Stomach (tissue), 4 donors: ENCODE measurements around the gene DOC2B.

Experiments
- EP300 ChIP-seq: sonication (generic); formaldehyde crosslinking; IDR thresholded peaks from one replicate; pipeline ENCODE4 v1.6.1; 2017; ENCODE audit warnings: antibody characterized with exemption
- POLR2A ChIP-seq, 4 donors: fragments of 450-650 bp; IDR thresholded peaks; one replicate each; pipeline ENCODE4 v1.6.1; 2016; ENCODE audit warnings: antibody characterized with exemption in 4 of 4, control low read depth in 2 of 4, mild to moderate bottlenecking in 1 of 4, moderate library complexity in 1 of 4
- POLR2AphosphoS5 ChIP-seq, 3 donors: sonication (generic); formaldehyde crosslinking; IDR thresholded peaks; one replicate each; pipeline ENCODE4 v1.6.1; 2016; ENCODE audit warnings: antibody characterized with exemption in 3 of 3
- TF ChIP-seq, protein P1 (sequence below), 7 experiments: fragments of 450-650 bp in 4 of 7; fragments of 200-600 bp in 3 of 7; sonication (generic) in 3 of 7; IDR thresholded peaks; one replicate each; pipeline ENCODE4 v1.5.1; 2016 to 2019; ENCODE audit warnings: antibody characterized with exemption in 7 of 7, control low read depth in 2 of 7, mild to moderate bottlenecking in 1 of 7

DNA sequence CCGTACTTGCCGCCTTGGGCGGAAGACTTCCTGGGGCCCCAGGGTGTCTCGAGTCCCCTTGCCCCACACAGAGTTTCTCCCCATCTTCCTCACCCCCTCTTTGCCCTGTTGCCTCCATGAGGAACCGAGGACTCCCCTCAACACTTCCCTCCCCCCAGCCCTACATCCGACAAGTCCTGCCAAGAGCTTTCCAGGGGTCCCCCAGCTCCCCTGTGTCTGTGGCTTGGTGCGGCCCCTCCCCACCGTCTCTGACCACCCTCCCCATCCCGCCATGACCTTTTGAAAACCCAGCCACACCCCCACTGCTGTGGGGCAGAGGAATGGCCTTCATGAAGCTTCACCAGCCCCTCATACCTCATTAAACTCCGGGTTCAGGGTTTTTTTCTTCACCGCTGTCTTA lies 32.7 kb downstream of the DOC2B start:
- TF ChIP-seq, protein P1, sequence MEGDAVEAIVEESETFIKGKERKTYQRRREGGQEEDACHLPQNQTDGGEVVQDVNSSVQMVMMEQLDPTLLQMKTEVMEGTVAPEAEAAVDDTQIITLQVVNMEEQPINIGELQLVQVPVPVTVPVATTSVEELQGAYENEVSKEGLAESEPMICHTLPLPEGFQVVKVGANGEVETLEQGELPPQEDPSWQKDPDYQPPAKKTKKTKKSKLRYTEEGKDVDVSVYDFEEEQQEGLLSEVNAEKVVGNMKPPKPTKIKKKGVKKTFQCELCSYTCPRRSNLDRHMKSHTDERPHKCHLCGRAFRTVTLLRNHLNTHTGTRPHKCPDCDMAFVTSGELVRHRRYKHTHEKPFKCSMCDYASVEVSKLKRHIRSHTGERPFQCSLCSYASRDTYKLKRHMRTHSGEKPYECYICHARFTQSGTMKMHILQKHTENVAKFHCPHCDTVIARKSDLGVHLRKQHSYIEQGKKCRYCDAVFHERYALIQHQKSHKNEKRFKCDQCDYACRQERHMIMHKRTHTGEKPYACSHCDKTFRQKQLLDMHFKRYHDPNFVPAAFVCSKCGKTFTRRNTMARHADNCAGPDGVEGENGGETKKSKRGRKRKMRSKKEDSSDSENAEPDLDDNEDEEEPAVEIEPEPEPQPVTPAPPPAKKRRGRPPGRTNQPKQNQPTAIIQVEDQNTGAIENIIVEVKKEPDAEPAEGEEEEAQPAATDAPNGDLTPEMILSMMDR (IDR thresholded peaks at IDR 0.05) = no peak
- TF ChIP-seq POLR2AphosphoS5 (IDR thresholded peaks at IDR 0.05) = no peak
- no peak for TF ChIP-seq EP300
- TF ChIP-seq POLR2A (IDR thresholded peaks at IDR 0.05) = no peak
